GM12878 (cell line): ENCODE data around the gene GALNTL6. TPM values are rescaled to one million over a fixed set of nuclear protein-coding genes. Genes with fewer than 3 reads are reported as not detected.

ENCODE experiments used
- ATAC-seq: fragments of 200-7000 bp; cut with Tn5 transposase; 3 replicates; pipeline ENCODE4 v1.9.1; 2020; ENCODE audit warnings: mild to moderate bottlenecking, moderate library complexity
- BruUV-seq: library from RNA; stranded (reverse); fragments of 400-500 nt; replicated peaks from 2 replicates; lab custom pipeline; 2021; lab: Mats Ljungman, UMichigan
- CTCF ChIA-PET: fragments of 300-600 bp; sonication (Branson Sonifier 250); formaldehyde crosslinking; extraction: SDS; loops from one replicate; lab custom pipeline; 2021; ENCODE audit warnings: inconsistent platforms; lab: Yijun Ruan, JAX
- POLR2A ChIA-PET: fragments of 350-600 bp; formaldehyde crosslinking; extraction: SDS; loops from one replicate; lab custom pipeline; 2021; ENCODE audit warnings: inconsistent platforms; lab: Charles Lee
- RAD21 ChIA-PET: fragments of 300-600 bp; sonication (Branson Sonifier 250); formaldehyde crosslinking; loops from one replicate; lab custom pipeline; 2023; ENCODE audit warnings: antibody characterized with exemption; ENCODE audit not compliant: unreplicated experiment; lab: Charles Lee
- SMC1A ChIA-PET: fragments of 300-600 bp; sonication (Branson Sonifier 250); formaldehyde crosslinking; loops from one replicate; lab custom pipeline; 2023; ENCODE audit not compliant: unreplicated experiment, uncharacterized antibody; lab: Charles Lee
- DNase-seq: peaks from one replicate; pipeline ENCODE4 v3.0.0-alpha.2; 2011; ENCODE audit warnings: low read depth, low spot score
- FAIRE-seq: peaks from 3 replicates; lab custom pipeline; 2011; peaks lifted over from hg19 to GRCh38; lab: Jason Lieb, UNC
- H2AFZ ChIP-seq: 2 replicates; pipeline ENCODE4 v1.6.0; 2011; ENCODE audit warnings: low read depth, low read length, control low read depth; ENCODE audit not compliant: control insufficient read depth
- H3K27ac ChIP-seq: 2 replicates; pipeline ENCODE4 v1.5.1; 2011; ENCODE audit warnings: control low read depth; ENCODE audit not compliant: control insufficient read depth, insufficient read depth
- H3K27me3 ChIP-seq, 2 experiments: replicated peaks in 1 of 2; 2 replicates each; pipeline versions ENCODE4 v1.6.0 to v1.6.1; 2011; ENCODE audit warnings: low read length in 1 of 2; ENCODE audit not compliant: control insufficient read depth in 2 of 2, insufficient read depth in 2 of 2
- H3K36me3 ChIP-seq, 2 experiments: 2 replicates each; pipeline ENCODE4 v1.5.1; 2011; ENCODE audit warnings: low read length in 1 of 2; ENCODE audit not compliant: control insufficient read depth in 2 of 2, insufficient read depth in 2 of 2
- H3K4me1 ChIP-seq: 2 replicates; pipeline ENCODE4 v1.6.1; 2011; ENCODE audit warnings: mild to moderate bottlenecking, low read length, moderate library complexity, mixed read lengths; ENCODE audit not compliant: control insufficient read depth, insufficient read depth
- H3K4me2 ChIP-seq: 2 replicates; pipeline ENCODE4 v1.6.0; 2011; ENCODE audit warnings: control low read depth; ENCODE audit not compliant: control insufficient read depth, insufficient read depth
- H3K4me3 ChIP-seq: fragments of 200-600 bp; sonication (generic); 2 replicates; pipeline ENCODE4 v1.5.1; 2016
- H3K79me2 ChIP-seq: 2 replicates; pipeline ENCODE4 v1.6.0; 2011; ENCODE audit warnings: low read length; ENCODE audit not compliant: control insufficient read depth, insufficient read depth
- H3K9ac ChIP-seq: 2 replicates; pipeline ENCODE4 v1.8.0; 2011; ENCODE audit warnings: low read length, control low read depth, mixed read lengths; ENCODE audit not compliant: control insufficient read depth, insufficient read depth
- H3K9me3 ChIP-seq: replicated peaks from 3 replicates; pipeline ENCODE4 v1.5.1; 2011; ENCODE audit warnings: mild to moderate bottlenecking, low read length; ENCODE audit not compliant: control insufficient read depth, insufficient read depth
- H4K20me1 ChIP-seq: 2 replicates; pipeline ENCODE4 v1.6.0; 2011; ENCODE audit not compliant: control insufficient read depth, insufficient read depth
- BHLHE40 ChIP-seq, 2 experiments: fragments of 450-650 bp in 1 of 2; IDR thresholded peaks; 2 replicates each; pipeline ENCODE4 v1.6.1; 2011 to 2017; ENCODE audit warnings: low read depth in 2 of 2, borderline replicate concordance in 1 of 2, improper control_type of control experiment in 1 of 2, low read length in 1 of 2, mild to moderate bottlenecking in 1 of 2
- CBX3 ChIP-seq: fragments of 200-600 bp; sonication (generic); IDR thresholded peaks from 2 replicates; pipeline ENCODE4 v1.6.1; 2016; ENCODE audit warnings: low read depth, borderline replicate concordance
- CHD1 ChIP-seq: IDR thresholded peaks from 2 replicates; pipeline ENCODE4 v1.6.1; 2012; ENCODE audit warnings: low read depth, low read length, improper control_type of control experiment
- CHD2 ChIP-seq: IDR thresholded peaks from 2 replicates; pipeline ENCODE4 v1.6.1; 2011; ENCODE audit warnings: low read depth, low read length, improper control_type of control experiment, borderline replicate concordance
- FOXK2 ChIP-seq: fragments of 450-650 bp; IDR thresholded peaks from 2 replicates; pipeline ENCODE4 v1.6.1; 2017; ENCODE audit warnings: mild to moderate bottlenecking, moderate library complexity
- MEF2A ChIP-seq: IDR thresholded peaks from 2 replicates; pipeline ENCODE4 v1.6.1; 2011; ENCODE audit warnings: low read depth, mild to moderate bottlenecking, low read length, moderate library complexity; ENCODE audit not compliant: insufficient read depth
- MEF2B ChIP-seq: fragments of 450-650 bp; IDR thresholded peaks from 2 replicates; pipeline ENCODE4 v1.6.1; 2018; ENCODE audit warnings: mild to moderate bottlenecking, moderate library complexity; ENCODE audit not compliant: partially characterized antibody, poor library complexity, severe bottlenecking
- NFYB ChIP-seq: IDR thresholded peaks from 2 replicates; pipeline ENCODE4 v1.6.1; 2011; ENCODE audit warnings: low read depth, mild to moderate bottlenecking, low read length, improper control_type of control experiment, moderate library complexity; ENCODE audit not compliant: insufficient read depth
- NR2C1 ChIP-seq: fragments of 450-650 bp; IDR thresholded peaks from 2 replicates; pipeline ENCODE4 v1.6.1; 2017; ENCODE audit warnings: antibody characterized with exemption, mild to moderate bottlenecking, moderate library complexity
- POLR2A ChIP-seq: IDR thresholded peaks from 2 replicates; pipeline ENCODE4 v1.6.1; 2011; ENCODE audit warnings: low read depth, mild to moderate bottlenecking, low read length
- SUZ12 ChIP-seq: fragments of 200-600 bp; sonication (generic); IDR thresholded peaks from one replicate; pipeline ENCODE4 v1.6.1; 2018; ENCODE audit warnings: antibody characterized with exemption, mild to moderate bottlenecking; ENCODE audit not compliant: unreplicated experiment
- TCF12 ChIP-seq: IDR thresholded peaks from 2 replicates; pipeline ENCODE4 v1.6.1; 2011; ENCODE audit warnings: low read depth, mild to moderate bottlenecking, low read length
- TCF3 ChIP-seq: IDR thresholded peaks from 2 replicates; pipeline ENCODE4 v1.6.1; 2012; ENCODE audit warnings: low read depth, mild to moderate bottlenecking, low read length, borderline replicate concordance; ENCODE audit not compliant: insufficient read depth
- WGBS: methylation state at CpG from one replicate; pipeline ENCODE4 v1.1.6; 2016; ENCODE audit warnings: low lambda C conversion rate; ENCODE audit not compliant: insufficient replicate concordance, insufficient coverage; ENCODE audit errors: missing lambda C conversion rate; 5-methylcytosine and 5-hydroxymethylcytosine counted together
- in situ Hi-C: fragments of 300-500 bp; cut with MboI; formaldehyde crosslinking; loops from 9 replicates; pipeline ENCODE4 v1.14.3; 2018; ENCODE audit warnings: mixed read lengths
- intact Hi-C: fragments of 100-400 bp; cut with micrococcal nuclease; formaldehyde crosslinking; loops from one replicate; pipeline ENCODE4 v1.14.2; 2022; ENCODE audit not compliant: unreplicated experiment
- polyA plus RNA-seq, 11 experiments: library from polyadenylated mRNA; depleted of rRNA in 4 of 11; unstranded in 6 of 11; stranded (reverse) in 5 of 11; fragments of >200 nt; fragmentation: Nextera tagmentation in 4 of 11; fragmentation: Illumina TruSeq in 1 of 11; extraction: Ambion mirVana in 4 of 11; extraction: Trizol in 1 of 11; gene quantifications; 1 replicate in 1 of 11; 2 replicates in 10 of 11; pipeline versions ENCODE4 v1.2.1 to v1.2.3, GENCODE V29; 2011 to 2016; ENCODE audit warnings: inconsistent platforms in 2 of 11, missing spikeins in 2 of 11, low read depth in 1 of 11
- total RNA-seq, 4 experiments: library from RNA; depleted of rRNA in 3 of 4; stranded (reverse); fragments of >200 nt in 3 of 4; fragmentation: Illumina TruSeq in 1 of 4; extraction: Trizol in 1 of 4; gene quantifications; 2 replicates each; pipeline versions ENCODE4 v1.2.1 to v1.2.3, GENCODE V29; 2013 to 2021
- TF ChIP-seq, protein P1 (sequence below): IDR thresholded peaks from 2 replicates; pipeline ENCODE4 v1.6.1; 2012; ENCODE audit warnings: low read depth, low read length, improper control_type of control experiment
- TF ChIP-seq, protein P2 (sequence below): fragments of 450-650 bp; IDR thresholded peaks from 2 replicates; pipeline ENCODE4 v1.6.1; 2017; ENCODE audit warnings: antibody characterized with exemption, mild to moderate bottlenecking, moderate library complexity
- TF ChIP-seq, protein P3 (sequence below): fragments of 450-650 bp; IDR thresholded peaks from 2 replicates; pipeline ENCODE4 v1.6.1; 2016; ENCODE audit warnings: mild to moderate bottlenecking, moderate library complexity, borderline replicate concordance

Gene GALNTL6
- total and polyA plus RNA-seq, 10 of the 15 experiments (the other 5 are each of a cell fraction or from before 2014, with no cell fraction given): 0.01 to 0.29 TPM; not detected in 8

DNA sequence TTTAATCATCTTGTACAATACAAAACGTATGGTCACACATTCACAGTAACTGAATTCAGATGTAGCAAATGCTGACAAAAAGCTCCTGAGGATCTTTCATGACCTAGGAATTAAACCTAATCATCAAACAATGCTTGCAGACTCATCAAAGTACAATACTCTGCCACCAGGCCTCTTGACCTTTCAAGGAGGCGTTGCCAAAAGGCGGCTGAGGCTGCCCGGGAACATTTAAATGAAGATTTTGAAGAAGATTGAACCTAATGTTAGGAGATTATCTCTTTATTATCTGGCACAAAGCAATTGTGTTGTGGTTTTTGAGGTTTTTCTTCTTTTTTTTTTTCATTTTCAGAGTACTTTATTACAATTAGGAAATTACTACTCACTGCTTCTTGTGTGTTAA is 340.5 kb downstream of the GALNTL6 start (continued):
- TF ChIP-seq, protein P1, sequence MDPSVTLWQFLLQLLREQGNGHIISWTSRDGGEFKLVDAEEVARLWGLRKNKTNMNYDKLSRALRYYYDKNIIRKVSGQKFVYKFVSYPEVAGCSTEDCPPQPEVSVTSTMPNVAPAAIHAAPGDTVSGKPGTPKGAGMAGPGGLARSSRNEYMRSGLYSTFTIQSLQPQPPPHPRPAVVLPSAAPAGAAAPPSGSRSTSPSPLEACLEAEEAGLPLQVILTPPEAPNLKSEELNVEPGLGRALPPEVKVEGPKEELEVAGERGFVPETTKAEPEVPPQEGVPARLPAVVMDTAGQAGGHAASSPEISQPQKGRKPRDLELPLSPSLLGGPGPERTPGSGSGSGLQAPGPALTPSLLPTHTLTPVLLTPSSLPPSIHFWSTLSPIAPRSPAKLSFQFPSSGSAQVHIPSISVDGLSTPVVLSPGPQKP: no peak
- TF ChIP-seq MEF2A: no peak

DNA sequence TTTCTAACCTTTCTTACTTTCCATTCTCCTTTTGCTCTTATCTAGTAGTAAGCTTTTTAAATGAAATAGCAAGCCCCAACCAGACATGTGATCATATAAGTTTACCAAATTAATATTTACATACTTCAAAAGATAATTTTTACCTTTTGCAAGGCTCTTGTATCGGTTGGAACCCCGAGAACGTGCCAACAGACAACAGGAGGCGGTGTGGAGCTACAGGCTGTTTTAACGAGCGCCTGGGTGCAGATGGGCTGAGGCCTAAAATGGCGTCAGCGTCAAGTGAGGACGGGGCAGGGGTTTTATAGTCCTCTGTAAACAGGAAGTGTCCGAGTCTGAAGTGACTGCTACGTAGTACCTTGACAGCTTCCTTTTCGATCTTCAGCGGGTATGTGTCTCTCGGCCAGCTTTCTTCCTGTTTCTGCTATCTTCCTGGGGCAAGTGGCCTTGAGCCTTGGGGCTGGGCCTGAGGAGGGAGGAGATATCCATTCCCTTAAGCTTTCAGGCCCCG is 342.7 kb downstream of the GALNTL6 start:
- H3K4me3 ChIP-seq: no peak overlapping the region
- DNase-seq (no peak), ATAC-seq (no peak), FAIRE-seq (no peak)
- H3K9ac ChIP-seq: no peak overlapping the region
- no peaks in the 10 kb centered on the region for H3K79me2 ChIP-seq
- intact Hi-C loops: no loop called here
- 53% methylated on average over 15 of the region's 15 CpGs for WGBS
- H3K27me3 ChIP-seq: no peaks in the 10 kb centered on the region
- no peaks in the 10 kb centered on the region for H3K4me1 ChIP-seq
- ChIA-PET RAD21 (no interaction called here), CTCF (no interaction called here), SMC1A (no interaction called here), POLR2A (no interaction called here)
- no peaks in the 10 kb centered on the region for H3K36me3 ChIP-seq
- no TSS peak for BruUV-seq
- H2AFZ ChIP-seq: no peak overlapping the region
- no peak overlapping the region for H3K27ac ChIP-seq
- no peak overlapping the region for H3K4me2 ChIP-seq
- in situ Hi-C loops: no loop called here
- no peaks in the 10 kb centered on the region for H4K20me1 ChIP-seq
- no peaks in the 10 kb centered on the region for H3K9me3 ChIP-seq
- no peak for TF ChIP-seq POLR2A
- no peak for TF ChIP-seq SUZ12
- TF ChIP-seq CHD1: no peak
- no peak for TF ChIP-seq FOXK2
- TF ChIP-seq, protein P2, sequence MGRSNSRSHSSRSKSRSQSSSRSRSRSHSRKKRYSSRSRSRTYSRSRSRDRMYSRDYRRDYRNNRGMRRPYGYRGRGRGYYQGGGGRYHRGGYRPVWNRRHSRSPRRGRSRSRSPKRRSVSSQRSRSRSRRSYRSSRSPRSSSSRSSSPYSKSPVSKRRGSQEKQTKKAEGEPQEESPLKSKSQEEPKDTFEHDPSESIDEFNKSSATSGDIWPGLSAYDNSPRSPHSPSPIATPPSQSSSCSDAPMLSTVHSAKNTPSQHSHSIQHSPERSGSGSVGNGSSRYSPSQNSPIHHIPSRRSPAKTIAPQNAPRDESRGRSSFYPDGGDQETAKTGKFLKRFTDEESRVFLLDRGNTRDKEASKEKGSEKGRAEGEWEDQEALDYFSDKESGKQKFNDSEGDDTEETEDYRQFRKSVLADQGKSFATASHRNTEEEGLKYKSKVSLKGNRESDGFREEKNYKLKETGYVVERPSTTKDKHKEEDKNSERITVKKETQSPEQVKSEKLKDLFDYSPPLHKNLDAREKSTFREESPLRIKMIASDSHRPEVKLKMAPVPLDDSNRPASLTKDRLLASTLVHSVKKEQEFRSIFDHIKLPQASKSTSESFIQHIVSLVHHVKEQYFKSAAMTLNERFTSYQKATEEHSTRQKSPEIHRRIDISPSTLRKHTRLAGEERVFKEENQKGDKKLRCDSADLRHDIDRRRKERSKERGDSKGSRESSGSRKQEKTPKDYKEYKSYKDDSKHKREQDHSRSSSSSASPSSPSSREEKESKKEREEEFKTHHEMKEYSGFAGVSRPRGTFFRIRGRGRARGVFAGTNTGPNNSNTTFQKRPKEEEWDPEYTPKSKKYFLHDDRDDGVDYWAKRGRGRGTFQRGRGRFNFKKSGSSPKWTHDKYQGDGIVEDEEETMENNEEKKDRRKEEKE: no peak
- no peak for TF ChIP-seq CBX3
- TF ChIP-seq TCF12: no peak
- TF ChIP-seq NR2C1: no peak
- TF ChIP-seq CHD2: no peak
- TF ChIP-seq MEF2B: no peak
- TF ChIP-seq NFYB: no peak
- TF ChIP-seq BHLHE40 (IDR thresholded peaks at IDR 0.05; ENCODE audit: borderline replicate concordance in 1 of 2, low read depth in 2 of 2, low read length in 1 of 2): no peak
- TF ChIP-seq TCF3: no peak
- TF ChIP-seq, protein P3, sequence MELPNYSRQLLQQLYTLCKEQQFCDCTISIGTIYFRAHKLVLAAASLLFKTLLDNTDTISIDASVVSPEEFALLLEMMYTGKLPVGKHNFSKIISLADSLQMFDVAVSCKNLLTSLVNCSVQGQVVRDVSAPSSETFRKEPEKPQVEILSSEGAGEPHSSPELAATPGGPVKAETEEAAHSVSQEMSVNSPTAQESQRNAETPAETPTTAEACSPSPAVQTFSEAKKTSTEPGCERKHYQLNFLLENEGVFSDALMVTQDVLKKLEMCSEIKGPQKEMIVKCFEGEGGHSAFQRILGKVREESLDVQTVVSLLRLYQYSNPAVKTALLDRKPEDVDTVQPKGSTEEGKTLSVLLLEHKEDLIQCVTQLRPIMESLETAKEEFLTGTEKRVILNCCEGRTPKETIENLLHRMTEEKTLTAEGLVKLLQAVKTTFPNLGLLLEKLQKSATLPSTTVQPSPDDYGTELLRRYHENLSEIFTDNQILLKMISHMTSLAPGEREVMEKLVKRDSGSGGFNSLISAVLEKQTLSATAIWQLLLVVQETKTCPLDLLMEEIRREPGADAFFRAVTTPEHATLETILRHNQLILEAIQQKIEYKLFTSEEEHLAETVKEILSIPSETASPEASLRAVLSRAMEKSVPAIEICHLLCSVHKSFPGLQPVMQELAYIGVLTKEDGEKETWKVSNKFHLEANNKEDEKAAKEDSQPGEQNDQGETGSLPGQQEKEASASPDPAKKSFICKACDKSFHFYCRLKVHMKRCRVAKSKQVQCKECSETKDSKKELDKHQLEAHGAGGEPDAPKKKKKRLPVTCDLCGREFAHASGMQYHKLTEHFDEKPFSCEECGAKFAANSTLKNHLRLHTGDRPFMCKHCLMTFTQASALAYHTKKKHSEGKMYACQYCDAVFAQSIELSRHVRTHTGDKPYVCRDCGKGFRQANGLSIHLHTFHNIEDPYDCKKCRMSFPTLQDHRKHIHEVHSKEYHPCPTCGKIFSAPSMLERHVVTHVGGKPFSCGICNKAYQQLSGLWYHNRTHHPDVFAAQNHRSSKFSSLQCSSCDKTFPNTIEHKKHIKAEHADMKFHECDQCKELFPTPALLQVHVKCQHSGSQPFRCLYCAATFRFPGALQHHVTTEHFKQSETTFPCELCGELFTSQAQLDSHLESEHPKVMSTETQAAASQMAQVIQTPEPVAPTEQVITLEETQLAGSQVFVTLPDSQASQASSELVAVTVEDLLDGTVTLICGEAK: no peak
